Hepatocyte (in vitro differentiated cells): ENCODE data around the gene TLR9. TPM values are rescaled to one million over a fixed set of nuclear protein-coding genes. Genes with fewer than 3 reads are reported as not detected.

Experiments used
- DNase-seq: peaks from one replicate; pipeline ENCODE4 v3.0.0-alpha.2; 2016; ENCODE audit warnings: low spot score
- H2AFZ ChIP-seq: fragments of 200-600 bp; sonication (generic); 2 replicates; pipeline ENCODE4 v1.6.0; 2016; ENCODE audit warnings: antibody characterized with exemption, mild to moderate bottlenecking
- H3K27ac ChIP-seq: fragments of 200-600 bp; sonication (generic); 2 replicates; pipeline ENCODE4 v1.5.1; 2016; ENCODE audit warnings: mild to moderate bottlenecking
- H3K27me3 ChIP-seq: fragments of 200-600 bp; sonication (generic); 2 replicates; pipeline ENCODE4 v1.6.1; 2016
- H3K36me3 ChIP-seq: fragments of 200-600 bp; sonication (generic); replicated peaks from 2 replicates; pipeline ENCODE4 v1.5.1; 2016; ENCODE audit warnings: low read depth; ENCODE audit not compliant: insufficient read depth
- H3K4me1 ChIP-seq: fragments of 200-600 bp; sonication (generic); 2 replicates; pipeline ENCODE4 v1.5.1; 2016; ENCODE audit warnings: mild to moderate bottlenecking, moderate library complexity; ENCODE audit not compliant: insufficient read depth
- H3K4me2 ChIP-seq: fragments of 200-600 bp; sonication (generic); 2 replicates; pipeline ENCODE4 v1.6.0; 2016
- H3K4me3 ChIP-seq: fragments of 200-600 bp; sonication (generic); 2 replicates; pipeline ENCODE4 v1.5.1; 2016; ENCODE audit warnings: mild to moderate bottlenecking
- H3K79me2 ChIP-seq: fragments of 200-600 bp; sonication (generic); 2 replicates; pipeline ENCODE4 v1.6.0; 2017; ENCODE audit warnings: mild to moderate bottlenecking
- H3K9me2 ChIP-seq: fragments of 200-600 bp; sonication (generic); replicated peaks from 2 replicates; pipeline ENCODE4 v1.6.0; 2017; ENCODE audit warnings: mild to moderate bottlenecking; ENCODE audit not compliant: insufficient read depth
- H3K9me3 ChIP-seq: fragments of 200-600 bp; sonication (generic); 2 replicates; pipeline ENCODE4 v1.5.1; 2016; ENCODE audit warnings: low read depth, mild to moderate bottlenecking
- H4K20me1 ChIP-seq: fragments of 200-600 bp; sonication (generic); 2 replicates; pipeline ENCODE4 v1.6.0; 2016; ENCODE audit warnings: mild to moderate bottlenecking; ENCODE audit not compliant: insufficient read depth, poor library complexity, severe bottlenecking
- CTCF ChIP-seq: fragments of 200-600 bp; sonication (generic); IDR thresholded peaks from 2 replicates; pipeline ENCODE4 v1.5.1; 2016; ENCODE audit warnings: antibody characterized with exemption, mild to moderate bottlenecking; ENCODE audit not compliant: poor library complexity
- EZH2 ChIP-seq: fragments of 200-600 bp; sonication (generic); IDR thresholded peaks from 2 replicates; pipeline ENCODE4 v1.6.1; 2016; ENCODE audit warnings: antibody characterized with exemption, mild to moderate bottlenecking, borderline replicate concordance
- EZH2phosphoT487 ChIP-seq: fragments of 200-600 bp; sonication (generic); IDR thresholded peaks from one replicate; pipeline ENCODE4 v1.6.1; 2018; ENCODE audit warnings: antibody characterized with exemption, mild to moderate bottlenecking, low read depth, moderate library complexity; ENCODE audit not compliant: unreplicated experiment, severe bottlenecking
- WGBS: methylation state at CpG from one replicate; pipeline ENCODE4 v1.1.6; 2016; ENCODE audit warnings: low lambda C conversion rate; ENCODE audit errors: missing lambda C conversion rate; 5-methylcytosine and 5-hydroxymethylcytosine counted together
- polyA plus RNA-seq: library from polyadenylated mRNA; unstranded; fragments of >200 nt; fragmentation: Nextera tagmentation; extraction: Ambion mirVana; gene quantifications from 2 replicates; pipeline ENCODE4 v1.2.1, GENCODE V29; 2016
- total RNA-seq: library from RNA; depleted of rRNA; stranded (reverse); fragments of >200 nt; gene quantifications from 2 replicates; pipeline ENCODE4 v1.2.3, GENCODE V29; 2014

The TLR9 gene
- total and polyA plus RNA-seq, 2 experiments from 2014 or later, result not detected

GRCh38 chr3:52215351-52215750, 10.1 kb downstream of the TLR9 start:
- DNase-seq, result no peak
- Histone ChIP-seq H3K4me3 (no peak overlapping the region), H3K9me2 (no peaks in the 10 kb centered on the region), H4K20me1 (no peaks in the 10 kb centered on the region), H2AFZ (no peak overlapping the region), H3K27me3 (no peaks in the 10 kb centered on the region), H3K27ac (no peak overlapping the region), H3K4me2 (no peak overlapping the region), H3K79me2 (no peaks in the 10 kb centered on the region), H3K9me3 (no peaks in the 10 kb centered on the region), H3K36me3 (no peaks in the 10 kb centered on the region), H3K4me1 (peaks cover 28% of the 10 kb centered on the region)
- WGBS, result 95% methylated on average over 7 of the region's 7 CpGs
- TF ChIP-seq EZH2, result no peak
- TF ChIP-seq CTCF, result no peak

DNA sequence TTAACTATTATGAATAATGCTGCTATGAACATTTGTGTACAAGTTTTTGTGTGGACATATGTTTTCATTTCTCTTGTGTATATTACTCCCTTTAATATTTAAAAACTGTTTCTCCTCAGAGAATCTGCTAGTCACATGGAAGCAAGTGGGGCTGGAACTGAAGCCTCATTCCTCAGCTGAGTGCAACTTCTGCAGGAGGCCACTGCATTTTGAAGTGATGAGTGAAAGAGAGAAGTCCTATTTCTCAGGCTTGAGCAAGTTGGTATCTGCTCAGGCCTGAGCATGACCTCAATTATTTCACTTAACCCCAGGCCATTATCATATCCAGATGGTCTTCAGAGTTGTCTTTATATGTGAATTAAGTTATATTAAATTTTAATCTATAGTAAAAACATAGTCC, 11.5 kb downstream of the TLR9 start:
- Histone ChIP-seq H3K27me3 (no peaks in the 10 kb centered on the region), H2AFZ (no peak overlapping the region), H3K9me3 (no peaks in the 10 kb centered on the region), H3K4me3 (no peak overlapping the region), H3K9me2 (no peaks in the 10 kb centered on the region), H3K36me3 (no peaks in the 10 kb centered on the region), H3K4me2 (no peak overlapping the region), H4K20me1 (no peaks in the 10 kb centered on the region), H3K4me1 (peaks cover 27% of the 10 kb centered on the region), H3K27ac (no peak overlapping the region), H3K79me2 (no peaks in the 10 kb centered on the region)
- TF ChIP-seq EZH2phosphoT487 (no peak), CTCF (no peak), EZH2 (no peak)
- DNase-seq, result no peak

- H3K9me2 ChIP-seq, result no peaks in the 10 kb centered on the region
- H3K4me3 ChIP-seq, result no peak overlapping the region
- no peak overlapping the region for H3K4me2 ChIP-seq
- no peaks in the 10 kb centered on the region for H3K27me3 ChIP-seq
- no peaks in the 10 kb centered on the region for H3K9me3 ChIP-seq
- 79% methylated on average over 8 of the region's 8 CpGs for WGBS
- H2AFZ ChIP-seq, result no peak overlapping the region
- H4K20me1 ChIP-seq, result no peaks in the 10 kb centered on the region
- no peak overlapping the region for H3K27ac ChIP-seq
- DNase-seq, result no peak
- peaks cover 24% of the 10 kb centered on the region for H3K4me1 ChIP-seq
- no peaks in the 10 kb centered on the region for H3K79me2 ChIP-seq
- no peaks in the 10 kb centered on the region for H3K36me3 ChIP-seq
- TF ChIP-seq EZH2phosphoT487 (no peak), CTCF (no peak), EZH2 (no peak)
These were observed 12.4 kb downstream of the TLR9 start for GRCh38 chr3:52213005-52213404.

DNA sequence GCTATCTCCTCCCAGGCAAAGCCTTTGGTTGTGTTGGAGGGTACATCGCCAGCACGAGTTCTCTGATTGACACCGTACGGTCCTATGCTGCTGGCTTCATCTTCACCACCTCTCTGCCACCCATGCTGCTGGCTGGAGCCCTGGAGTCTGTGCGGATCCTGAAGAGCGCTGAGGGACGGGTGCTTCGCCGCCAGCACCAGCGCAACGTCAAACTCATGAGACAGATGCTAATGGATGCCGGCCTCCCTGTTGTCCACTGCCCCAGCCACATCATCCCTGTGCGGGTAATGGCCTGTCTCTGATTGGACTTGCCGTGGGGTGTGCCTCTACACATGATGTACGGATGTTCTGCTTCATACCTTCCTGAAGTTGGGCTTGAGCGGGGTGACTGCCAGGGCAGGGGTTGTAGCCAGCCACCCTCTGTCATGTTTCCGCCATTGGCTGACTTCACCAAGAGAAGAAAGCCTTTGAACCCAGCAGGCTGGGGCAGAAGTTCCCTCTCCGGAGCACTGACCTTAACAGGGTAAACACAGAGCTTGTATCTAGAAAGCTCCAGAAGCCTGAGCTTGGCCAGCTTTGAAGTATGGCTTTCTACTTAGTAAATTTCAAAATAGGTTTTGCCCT, 14.1 kb downstream of the TLR9 start:
- Histone ChIP-seq H3K27ac (peak overlapping the region; percentile 84), H3K4me3 (no peak overlapping the region), H3K4me1 (peaks cover 18% of the 10 kb centered on the region), H3K36me3 (no peaks in the 10 kb centered on the region), H3K27me3 (no peaks in the 10 kb centered on the region), H3K9me3 (no peaks in the 10 kb centered on the region), H3K79me2 (no peaks in the 10 kb centered on the region), H4K20me1 (no peaks in the 10 kb centered on the region), H3K9me2 (no peaks in the 10 kb centered on the region), H3K4me2 (peak overlapping the region; percentile 5), H2AFZ (no peak overlapping the region)
- no peak for DNase-seq
- no peak for TF ChIP-seq CTCF
- no peak for TF ChIP-seq EZH2
- no peak for TF ChIP-seq EZH2phosphoT487
- 95% methylated on average over 18 of the region's 18 CpGs for WGBS
